GM12878 (cell line): ENCODE results near the gene GABRP. TPM values are rescaled to one million over a fixed set of nuclear protein-coding genes. Genes with fewer than 3 reads are reported as not detected.

Experiments
- ATAC-seq: fragments of 200-7000 bp; cut with Tn5 transposase; 3 replicates; pipeline ENCODE4 v1.9.1; 2020; ENCODE audit warnings: mild to moderate bottlenecking, moderate library complexity
- BruUV-seq: library from RNA; stranded (reverse); fragments of 400-500 nt; replicated peaks from 2 replicates; lab custom pipeline; 2021; lab: Mats Ljungman, UMichigan
- CTCF ChIA-PET: fragments of 300-600 bp; sonication (Branson Sonifier 250); formaldehyde crosslinking; extraction: SDS; loops from one replicate; lab custom pipeline; 2021; ENCODE audit warnings: inconsistent platforms; lab: Yijun Ruan, JAX
- POLR2A ChIA-PET: fragments of 350-600 bp; formaldehyde crosslinking; extraction: SDS; loops from one replicate; lab custom pipeline; 2021; ENCODE audit warnings: inconsistent platforms; lab: Charles Lee
- RAD21 ChIA-PET: fragments of 300-600 bp; sonication (Branson Sonifier 250); formaldehyde crosslinking; loops from one replicate; lab custom pipeline; 2023; ENCODE audit warnings: antibody characterized with exemption; ENCODE audit not compliant: unreplicated experiment; lab: Charles Lee
- SMC1A ChIA-PET: fragments of 300-600 bp; sonication (Branson Sonifier 250); formaldehyde crosslinking; loops from one replicate; lab custom pipeline; 2023; ENCODE audit not compliant: unreplicated experiment, uncharacterized antibody; lab: Charles Lee
- DNase-seq: peaks from one replicate; pipeline ENCODE4 v3.0.0-alpha.2; 2011; ENCODE audit warnings: low read depth, low spot score
- FAIRE-seq: peaks from 3 replicates; lab custom pipeline; 2011; peaks lifted over from hg19 to GRCh38; lab: Jason Lieb, UNC
- H2AFZ ChIP-seq: 2 replicates; pipeline ENCODE4 v1.6.0; 2011; ENCODE audit warnings: low read depth, low read length, control low read depth; ENCODE audit not compliant: control insufficient read depth
- H3K27ac ChIP-seq: 2 replicates; pipeline ENCODE4 v1.5.1; 2011; ENCODE audit warnings: control low read depth; ENCODE audit not compliant: control insufficient read depth, insufficient read depth
- H3K27me3 ChIP-seq, 2 experiments: replicated peaks in 1 of 2; 2 replicates each; pipeline versions ENCODE4 v1.6.0 to v1.6.1; 2011; ENCODE audit warnings: low read length in 1 of 2; ENCODE audit not compliant: control insufficient read depth in 2 of 2, insufficient read depth in 2 of 2
- H3K36me3 ChIP-seq, 2 experiments: 2 replicates each; pipeline ENCODE4 v1.5.1; 2011; ENCODE audit warnings: low read length in 1 of 2; ENCODE audit not compliant: control insufficient read depth in 2 of 2, insufficient read depth in 2 of 2
- H3K4me1 ChIP-seq: 2 replicates; pipeline ENCODE4 v1.6.1; 2011; ENCODE audit warnings: mild to moderate bottlenecking, low read length, moderate library complexity, mixed read lengths; ENCODE audit not compliant: control insufficient read depth, insufficient read depth
- H3K4me2 ChIP-seq: 2 replicates; pipeline ENCODE4 v1.6.0; 2011; ENCODE audit warnings: control low read depth; ENCODE audit not compliant: control insufficient read depth, insufficient read depth
- H3K4me3 ChIP-seq: fragments of 200-600 bp; sonication (generic); 2 replicates; pipeline ENCODE4 v1.5.1; 2016
- H3K79me2 ChIP-seq: 2 replicates; pipeline ENCODE4 v1.6.0; 2011; ENCODE audit warnings: low read length; ENCODE audit not compliant: control insufficient read depth, insufficient read depth
- H3K9ac ChIP-seq: 2 replicates; pipeline ENCODE4 v1.8.0; 2011; ENCODE audit warnings: low read length, control low read depth, mixed read lengths; ENCODE audit not compliant: control insufficient read depth, insufficient read depth
- H3K9me3 ChIP-seq: replicated peaks from 3 replicates; pipeline ENCODE4 v1.5.1; 2011; ENCODE audit warnings: mild to moderate bottlenecking, low read length; ENCODE audit not compliant: control insufficient read depth, insufficient read depth
- H4K20me1 ChIP-seq: 2 replicates; pipeline ENCODE4 v1.6.0; 2011; ENCODE audit not compliant: control insufficient read depth, insufficient read depth
- BACH1 ChIP-seq: fragments of 450-650 bp; IDR thresholded peaks from 2 replicates; pipeline ENCODE4 v1.6.1; 2017; ENCODE audit warnings: mild to moderate bottlenecking, borderline replicate concordance
- E2F8 ChIP-seq: fragments of 450-650 bp; IDR thresholded peaks from 2 replicates; pipeline ENCODE4 v1.6.1; 2018; ENCODE audit warnings: mild to moderate bottlenecking, low read depth, moderate library complexity; ENCODE audit not compliant: partially characterized antibody
- EGR1 ChIP-seq, 2 experiments: IDR thresholded peaks; 1 replicate in 1 of 2; 2 replicates in 1 of 2; pipeline ENCODE4 v1.6.1; 2011 to 2012; ENCODE audit warnings: low read depth in 2 of 2, low read length in 2 of 2, borderline replicate concordance in 1 of 2, mild to moderate bottlenecking in 1 of 2, moderate library complexity in 1 of 2
- HCFC1 ChIP-seq: fragments of 150-350 bp; IDR thresholded peaks from 2 replicates; pipeline ENCODE4 v1.6.1; 2014; ENCODE audit warnings: low read length
- KAT2A ChIP-seq: conservative IDR thresholded peaks from 2 replicates; pipeline ENCODE4 v1.6.1; 2011; ENCODE audit warnings: low read depth, low read length; ENCODE audit not compliant: control insufficient read depth
- MEF2B ChIP-seq: fragments of 450-650 bp; IDR thresholded peaks from 2 replicates; pipeline ENCODE4 v1.6.1; 2018; ENCODE audit warnings: mild to moderate bottlenecking, moderate library complexity; ENCODE audit not compliant: partially characterized antibody, poor library complexity, severe bottlenecking
- MYC ChIP-seq: IDR thresholded peaks from 2 replicates; pipeline ENCODE4 v1.6.1; 2011; ENCODE audit warnings: mild to moderate bottlenecking, low read length, moderate library complexity, inconsistent platforms; ENCODE audit not compliant: insufficient read depth, insufficient replicate concordance, insufficient read length, severe bottlenecking
- REST ChIP-seq: IDR thresholded peaks from 2 replicates; pipeline ENCODE4 v1.6.1; 2012; ENCODE audit warnings: mild to moderate bottlenecking, low read depth, low read length
- ZNF217 ChIP-seq: fragments of 450-650 bp; IDR thresholded peaks from 2 replicates; pipeline ENCODE4 v1.6.1; 2017; ENCODE audit warnings: antibody characterized with exemption, mild to moderate bottlenecking
- ZNF592 ChIP-seq: fragments of 450-650 bp; IDR thresholded peaks from 2 replicates; pipeline ENCODE4 v1.6.1; 2017; ENCODE audit warnings: mild to moderate bottlenecking, moderate library complexity
- WGBS: methylation state at CpG from one replicate; pipeline ENCODE4 v1.1.6; 2016; ENCODE audit warnings: low lambda C conversion rate; ENCODE audit not compliant: insufficient replicate concordance, insufficient coverage; ENCODE audit errors: missing lambda C conversion rate; 5-methylcytosine and 5-hydroxymethylcytosine counted together
- in situ Hi-C: fragments of 300-500 bp; cut with MboI; formaldehyde crosslinking; loops from 9 replicates; pipeline ENCODE4 v1.14.3; 2018; ENCODE audit warnings: mixed read lengths
- intact Hi-C: fragments of 100-400 bp; cut with micrococcal nuclease; formaldehyde crosslinking; loops from one replicate; pipeline ENCODE4 v1.14.2; 2022; ENCODE audit not compliant: unreplicated experiment
- polyA plus RNA-seq, 11 experiments: library from polyadenylated mRNA; depleted of rRNA in 4 of 11; unstranded in 6 of 11; stranded (reverse) in 5 of 11; fragments of >200 nt; fragmentation: Nextera tagmentation in 4 of 11; fragmentation: Illumina TruSeq in 1 of 11; extraction: Ambion mirVana in 4 of 11; extraction: Trizol in 1 of 11; gene quantifications; 1 replicate in 1 of 11; 2 replicates in 10 of 11; pipeline versions ENCODE4 v1.2.1 to v1.2.3, GENCODE V29; 2011 to 2016; ENCODE audit warnings: inconsistent platforms in 2 of 11, missing spikeins in 2 of 11, low read depth in 1 of 11
- total RNA-seq, 4 experiments: library from RNA; depleted of rRNA in 3 of 4; stranded (reverse); fragments of >200 nt in 3 of 4; fragmentation: Illumina TruSeq in 1 of 4; extraction: Trizol in 1 of 4; gene quantifications; 2 replicates each; pipeline versions ENCODE4 v1.2.1 to v1.2.3, GENCODE V29; 2013 to 2021

The GABRP gene
- total and polyA plus RNA-seq, 10 of the 15 experiments (the other 5 are each of a cell fraction or from before 2014, with no cell fraction given): 0.04 TPM; not detected in 9

DNA sequence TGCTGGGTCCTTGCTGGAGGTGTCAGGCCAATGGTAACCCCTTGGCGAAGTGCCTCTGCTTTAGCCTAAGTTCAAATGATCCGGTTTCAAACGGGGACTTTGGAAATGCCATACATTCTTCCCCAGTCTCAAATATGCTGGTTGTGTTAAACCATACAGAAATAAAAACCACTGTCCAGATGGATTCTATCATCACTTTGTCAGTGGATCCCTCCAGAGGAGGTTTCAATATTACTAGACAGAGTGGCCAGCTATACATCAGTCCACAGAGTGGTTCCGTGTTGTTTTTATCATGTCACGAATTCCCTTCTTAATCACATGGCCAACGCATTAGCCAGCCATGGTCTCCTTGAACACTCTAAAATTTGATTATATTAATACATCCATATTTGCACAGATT is 71.0 kb downstream of the GABRP start:
- TF ChIP-seq BACH1: no peak
- no peak for TF ChIP-seq ZNF592
- no peak for TF ChIP-seq MEF2B
- no peak for TF ChIP-seq KAT2A
- TF ChIP-seq ZNF217: no peak
- no peak for TF ChIP-seq MYC
- no peak for TF ChIP-seq REST
- no peak for TF ChIP-seq EGR1 (IDR thresholded peaks at IDR 0.05; ENCODE audit: borderline replicate concordance in 1 of 2, low read depth in 2 of 2, low read length in 2 of 2)
- TF ChIP-seq HCFC1: no peak
- no peak for TF ChIP-seq E2F8
- intact Hi-C loops (no loop called here), in situ Hi-C loops (no loop called here)
- BruUV-seq: no TSS peak
- RAD21 ChIA-PET: no interaction called here
- CTCF ChIA-PET: no interaction called here
- FAIRE-seq (no peak), DNase-seq (no peak), ATAC-seq (no peak)
- H3K4me2 ChIP-seq: no peak overlapping the region
- H3K27me3 ChIP-seq: no peaks in the 10 kb centered on the region
- POLR2A ChIA-PET: no interaction called here
- no peaks in the 10 kb centered on the region for H3K4me1 ChIP-seq
- H3K36me3 ChIP-seq: no peaks in the 10 kb centered on the region
- no peaks in the 10 kb centered on the region for H3K79me2 ChIP-seq
- no peak overlapping the region for H3K4me3 ChIP-seq
- no peaks in the 10 kb centered on the region for H4K20me1 ChIP-seq
- no peak overlapping the region for H3K27ac ChIP-seq
- H3K9ac ChIP-seq: no peak overlapping the region
- 55% methylated on average over 6 of the region's 6 CpGs for WGBS
- no peak overlapping the region for H2AFZ ChIP-seq
- SMC1A ChIA-PET: no interaction called here
- H3K9me3 ChIP-seq: no peaks in the 10 kb centered on the region
